Measurements from ENCODE around the gene RAB38. TPM values are rescaled to one million over a fixed set of nuclear protein-coding genes. Genes with fewer than 3 reads are reported as not detected.

Gene RAB38
- total and polyA plus RNA-seq, 2 donors (not counting 1 experiment from before 2014, with no cell fraction given) = 1.9 to 10.1 TPM

DNA sequence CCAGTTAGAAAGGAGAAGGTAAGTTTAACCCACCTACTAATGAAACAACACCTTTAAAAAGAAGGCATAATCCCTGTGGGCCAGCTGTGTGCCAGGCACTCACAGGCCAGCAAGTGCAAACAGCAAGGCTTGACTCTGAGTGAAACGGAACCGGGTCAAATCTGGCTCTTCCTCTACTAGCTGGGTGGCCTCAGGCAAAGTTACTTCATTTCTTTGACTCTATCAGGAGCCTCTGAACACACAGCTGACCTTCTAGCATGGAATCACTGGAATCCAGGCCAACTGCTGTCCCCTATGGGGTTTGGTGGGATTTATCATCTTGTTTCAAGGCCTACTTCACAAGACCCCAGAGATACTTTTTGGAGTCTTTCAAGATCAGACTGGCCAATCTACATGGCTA, 3.3 kb downstream of the RAB38 start:
- Histone ChIP-seq H4K20me1 (ENCODE audit: control insufficient read depth, extremely low read depth, insufficient read depth, low read length) (no peaks in the 10 kb centered on the region), H3K36me3 (ENCODE audit: control insufficient read depth, insufficient read depth, low read length) (no peaks in the 10 kb centered on the region), H3K9ac (ENCODE audit: insufficient read depth, low read length) (no peak overlapping the region), H3K4me1 (ENCODE audit: control insufficient read depth, extremely low read depth, insufficient read depth, low read length) (no peaks in the 10 kb centered on the region), H3K79me2 (ENCODE audit: control insufficient read depth, insufficient read depth, low read length) (no peaks in the 10 kb centered on the region), H3K27me3 (ENCODE audit: control insufficient read depth, insufficient read depth, low read length) (no peaks in the 10 kb centered on the region), H2AFZ (ENCODE audit: low read length) (no peak overlapping the region), H3K4me2 (ENCODE audit: extremely low read depth, insufficient read depth, low read length) (no peak overlapping the region), H3K27ac (ENCODE audit: insufficient read depth, low read length) (no peak overlapping the region), H3K4me3 (replicated peaks in 1 of 4; ENCODE audit: control extremely low read depth in 1 of 4, insufficient read depth in 1 of 4, low read depth in 3 of 4, low read length in 4 of 4) (no peak overlapping the region), H3K9me3 (ENCODE audit: control insufficient read depth, insufficient read depth, low read depth, low read length) (no peaks in the 10 kb centered on the region)
- no peak for DNase-seq (ENCODE audit: low read depth in 2 of 2)
- TF ChIP-seq, protein P1, sequence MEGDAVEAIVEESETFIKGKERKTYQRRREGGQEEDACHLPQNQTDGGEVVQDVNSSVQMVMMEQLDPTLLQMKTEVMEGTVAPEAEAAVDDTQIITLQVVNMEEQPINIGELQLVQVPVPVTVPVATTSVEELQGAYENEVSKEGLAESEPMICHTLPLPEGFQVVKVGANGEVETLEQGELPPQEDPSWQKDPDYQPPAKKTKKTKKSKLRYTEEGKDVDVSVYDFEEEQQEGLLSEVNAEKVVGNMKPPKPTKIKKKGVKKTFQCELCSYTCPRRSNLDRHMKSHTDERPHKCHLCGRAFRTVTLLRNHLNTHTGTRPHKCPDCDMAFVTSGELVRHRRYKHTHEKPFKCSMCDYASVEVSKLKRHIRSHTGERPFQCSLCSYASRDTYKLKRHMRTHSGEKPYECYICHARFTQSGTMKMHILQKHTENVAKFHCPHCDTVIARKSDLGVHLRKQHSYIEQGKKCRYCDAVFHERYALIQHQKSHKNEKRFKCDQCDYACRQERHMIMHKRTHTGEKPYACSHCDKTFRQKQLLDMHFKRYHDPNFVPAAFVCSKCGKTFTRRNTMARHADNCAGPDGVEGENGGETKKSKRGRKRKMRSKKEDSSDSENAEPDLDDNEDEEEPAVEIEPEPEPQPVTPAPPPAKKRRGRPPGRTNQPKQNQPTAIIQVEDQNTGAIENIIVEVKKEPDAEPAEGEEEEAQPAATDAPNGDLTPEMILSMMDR (conservative IDR thresholded peaks at IDR 0.05 in 1 of 2, IDR thresholded peaks at IDR 0.05 in 1 of 2; ENCODE audit: low read depth in 1 of 2, low read length in 2 of 2) = no peak
- no peak for TF ChIP-seq EZH2 (IDR thresholded peaks at IDR 0.05; ENCODE audit: low read length, missing control alignments)

DNA sequence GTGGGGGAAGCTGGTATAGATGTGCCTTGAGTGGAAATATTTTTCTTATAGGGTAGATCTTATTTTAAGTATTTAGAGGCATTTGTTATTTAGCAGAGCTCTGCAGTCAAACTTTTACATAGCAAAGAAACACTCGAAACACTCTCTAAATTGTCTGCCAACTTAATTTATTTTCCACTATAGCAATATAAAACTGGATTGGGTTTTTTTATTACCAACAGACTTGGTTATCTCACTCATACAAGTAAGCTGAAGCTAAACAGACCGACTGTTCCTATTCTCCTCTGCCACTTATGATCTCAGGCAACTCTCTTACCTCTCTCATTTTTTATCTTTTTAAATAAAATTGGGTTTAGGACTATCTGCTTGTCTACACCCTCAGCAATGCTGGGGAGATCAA, 4.6 kb downstream of the RAB38 start:
- TF ChIP-seq EZH2 (IDR thresholded peaks at IDR 0.05; ENCODE audit: low read length, missing control alignments) = no peak
- TF ChIP-seq, protein P1 (conservative IDR thresholded peaks at IDR 0.05 in 1 of 2, IDR thresholded peaks at IDR 0.05 in 1 of 2; ENCODE audit: low read depth in 1 of 2, low read length in 2 of 2) = no peak
- no peak overlapping the region for H3K4me2 ChIP-seq (ENCODE audit: extremely low read depth, insufficient read depth, low read length)
- no peak overlapping the region for H3K9ac ChIP-seq (ENCODE audit: insufficient read depth, low read length)
- DNase-seq (ENCODE audit: low read depth in 2 of 2) = no peak
- no peaks in the 10 kb centered on the region for H3K36me3 ChIP-seq (ENCODE audit: control insufficient read depth, insufficient read depth, low read length)
- H3K79me2 ChIP-seq (ENCODE audit: control insufficient read depth, insufficient read depth, low read length) = no peaks in the 10 kb centered on the region
- no peaks in the 10 kb centered on the region for H4K20me1 ChIP-seq (ENCODE audit: control insufficient read depth, extremely low read depth, insufficient read depth, low read length)
- no peak overlapping the region for H3K4me3 ChIP-seq (replicated peaks in 1 of 4; ENCODE audit: control extremely low read depth in 1 of 4, insufficient read depth in 1 of 4, low read depth in 3 of 4, low read length in 4 of 4)
- H3K27ac ChIP-seq (ENCODE audit: insufficient read depth, low read length) = no peak overlapping the region
- H3K27me3 ChIP-seq (ENCODE audit: control insufficient read depth, insufficient read depth, low read length) = no peaks in the 10 kb centered on the region
- no peaks in the 10 kb centered on the region for H3K4me1 ChIP-seq (ENCODE audit: control insufficient read depth, extremely low read depth, insufficient read depth, low read length)
- H3K9me3 ChIP-seq (ENCODE audit: control insufficient read depth, insufficient read depth, low read depth, low read length) = no peaks in the 10 kb centered on the region
- H2AFZ ChIP-seq (ENCODE audit: low read length) = no peak overlapping the region

DNA sequence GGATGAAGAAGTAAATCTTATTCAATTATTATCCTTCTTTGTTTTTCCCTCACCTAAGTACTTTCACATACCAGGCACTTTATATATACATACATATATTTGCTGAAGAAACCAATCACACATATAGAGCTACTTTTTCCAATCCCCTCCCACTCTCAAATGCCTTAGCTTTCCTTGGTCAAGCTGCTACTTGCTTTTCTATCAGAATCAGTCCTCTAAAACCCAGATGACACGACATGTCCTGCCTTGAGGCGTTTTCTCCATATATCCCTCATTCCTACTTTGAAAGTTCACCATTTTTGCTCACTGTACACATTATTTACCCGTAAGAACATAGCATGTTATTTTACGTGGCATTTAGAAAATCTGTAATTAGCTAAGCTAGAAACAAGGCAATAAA, 5.4 kb downstream of the RAB38 start:
- no peaks in the 10 kb centered on the region for H4K20me1 ChIP-seq (ENCODE audit: control insufficient read depth, extremely low read depth, insufficient read depth, low read length)
- H3K9me3 ChIP-seq (ENCODE audit: control insufficient read depth, insufficient read depth, low read depth, low read length) = no peaks in the 10 kb centered on the region
- TF ChIP-seq, protein P1 (conservative IDR thresholded peaks at IDR 0.05 in 1 of 2, IDR thresholded peaks at IDR 0.05 in 1 of 2; ENCODE audit: low read depth in 1 of 2, low read length in 2 of 2) = no peak
- TF ChIP-seq EZH2 (IDR thresholded peaks at IDR 0.05; ENCODE audit: low read length, missing control alignments) = no peak

More for the DNA sequence above, 5.4 kb downstream of the RAB38 start:
- Histone ChIP-seq H3K27me3 (ENCODE audit: control insufficient read depth, insufficient read depth, low read length) (no peaks in the 10 kb centered on the region), H3K9ac (ENCODE audit: insufficient read depth, low read length) (no peak overlapping the region), H3K4me2 (ENCODE audit: extremely low read depth, insufficient read depth, low read length) (no peak overlapping the region), H3K4me3 (replicated peaks in 1 of 4; ENCODE audit: control extremely low read depth in 1 of 4, insufficient read depth in 1 of 4, low read depth in 3 of 4, low read length in 4 of 4) (no peak overlapping the region), H3K27ac (ENCODE audit: insufficient read depth, low read length) (no peak overlapping the region), H3K36me3 (ENCODE audit: control insufficient read depth, insufficient read depth, low read length) (no peaks in the 10 kb centered on the region), H3K79me2 (ENCODE audit: control insufficient read depth, insufficient read depth, low read length) (no peaks in the 10 kb centered on the region), H2AFZ (ENCODE audit: low read length) (no peak overlapping the region), H3K4me1 (ENCODE audit: control insufficient read depth, extremely low read depth, insufficient read depth, low read length) (no peaks in the 10 kb centered on the region)
- DNase-seq (ENCODE audit: low read depth in 2 of 2) = no peak

Measured in fibroblast of lung (primary cell).